Measurements from ENCODE around the gene FLG2. TPM values are rescaled to one million over a fixed set of nuclear protein-coding genes. Genes with fewer than 3 reads are reported as not detected.

The FLG2 gene
- total RNA-seq, 4 donors from 2014 or later: not detected

Small RNA genes lying within 50 kb of the gene (small RNA-seq; reads per million reads assigned to genes)
- gene HMGN3P1: not detected

Other genes starting within 250 kb of the FLG2 start
- under 1 TPM in 3 of 4 donors, not detected in 1; 0.11 to 0.40 (median 0.13) TPM for gene TCHH, start 244.6 kb downstream of the FLG2 start, total RNA-seq
- gene RPTN, start 200.8 kb downstream of the FLG2 start, total RNA-seq: not detected
- not detected for gene HRNR, start 135.8 kb downstream of the FLG2 start, total RNA-seq
- gene FLG, start 34.8 kb downstream of the FLG2 start, total RNA-seq: 1 to 10 TPM in 1 of 4 donors, under 1 TPM in 1, not detected in 2; 0.11 to 1.3 TPM
- gene CRNN, start 54.3 kb upstream of the FLG2 start, total RNA-seq: not detected
- gene LCE5A, start 150.8 kb upstream of the FLG2 start, total RNA-seq: not detected
- not detected for gene CRCT1, start 154.5 kb upstream of the FLG2 start, total RNA-seq
- not detected for gene LCE3E, start 206.8 kb upstream of the FLG2 start, total RNA-seq
- gene LCE3D, start 220.5 kb upstream of the FLG2 start, total RNA-seq: not detected
- not detected for gene LCE3C, start 240.2 kb upstream of the FLG2 start, total RNA-seq

All from thyroid gland (tissue), 4 donors.